Measurements from ENCODE around the gene PTDSS2.

The PTDSS2 gene

DNA sequence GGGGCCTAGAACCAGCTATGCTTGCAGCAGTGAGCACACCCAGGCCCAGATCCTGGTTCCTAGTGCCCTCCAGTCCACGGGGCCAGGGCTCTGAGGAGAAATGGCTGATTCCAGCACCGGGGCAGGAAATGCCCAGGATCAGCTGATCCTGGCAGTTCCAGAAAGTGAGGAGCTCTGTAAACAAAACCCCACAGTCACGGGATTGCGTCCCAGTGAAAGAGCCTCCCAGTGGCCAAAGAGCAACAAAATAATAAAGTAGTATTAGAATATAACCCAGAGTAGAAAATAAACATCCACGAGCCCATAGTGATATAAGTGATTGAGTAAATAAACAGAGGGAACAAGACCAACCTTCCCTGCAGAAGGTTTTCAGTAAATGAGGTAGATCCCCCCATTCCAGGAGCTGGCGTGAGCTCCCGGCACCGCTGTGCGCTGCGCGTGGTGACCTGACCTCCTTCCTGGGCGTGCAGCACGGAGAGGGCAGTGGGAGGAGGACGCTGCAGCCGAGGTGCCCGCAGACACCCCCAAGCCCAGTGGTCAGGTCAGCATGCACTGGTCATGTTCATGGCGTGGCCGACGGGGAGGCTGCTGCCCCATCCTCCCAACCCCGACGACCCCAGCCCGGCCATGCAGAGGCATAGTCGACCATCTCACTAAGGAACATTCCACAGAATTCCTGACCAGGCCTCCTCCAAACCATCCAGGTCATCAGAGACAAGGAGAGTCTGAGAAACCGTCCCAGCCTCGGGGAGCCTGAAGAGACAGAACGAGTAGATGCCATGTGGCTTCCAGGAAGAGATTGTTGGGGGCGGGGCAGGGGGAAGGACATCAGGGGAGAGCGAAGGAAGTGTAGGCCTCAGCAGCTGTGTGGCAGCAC, 19.8 kb downstream of the PTDSS2 start:
- DNase-seq (ENCODE audit: low spot score) = no peak

DNA sequence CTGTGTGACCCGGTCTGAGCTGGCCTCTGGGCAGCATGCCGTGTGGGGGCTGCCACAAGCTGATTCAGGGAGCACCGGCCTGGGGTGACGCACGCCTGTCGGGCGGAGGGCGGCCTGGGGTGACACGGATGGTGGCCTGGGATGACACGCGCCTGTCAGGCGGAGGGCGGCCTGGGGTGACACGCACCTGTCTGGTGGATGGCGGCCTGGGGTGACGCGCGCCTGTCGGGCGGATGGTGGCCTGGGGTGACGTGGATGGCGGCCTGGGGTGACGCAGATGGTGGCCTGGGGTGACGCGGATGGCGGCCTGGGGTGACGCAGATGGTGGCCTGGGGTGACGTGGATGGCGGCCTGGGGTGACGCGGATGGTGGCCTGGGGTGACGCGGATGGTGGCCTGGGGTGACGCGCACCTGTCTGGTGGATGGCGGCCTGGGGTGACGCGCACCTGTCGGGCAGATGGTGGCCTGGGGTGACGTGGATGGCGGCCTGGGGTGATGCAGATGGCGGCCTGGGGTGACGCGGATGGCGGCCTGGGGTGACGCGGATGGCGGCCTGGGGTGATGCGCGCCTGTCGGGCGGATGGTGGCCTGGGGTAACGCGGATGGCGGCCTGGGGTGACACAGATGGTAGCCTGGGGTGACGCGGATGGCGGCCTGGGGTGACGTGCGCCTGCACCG, 21.5 kb downstream of the PTDSS2 start:
- no peak for DNase-seq (ENCODE audit: low spot score)

DNA sequence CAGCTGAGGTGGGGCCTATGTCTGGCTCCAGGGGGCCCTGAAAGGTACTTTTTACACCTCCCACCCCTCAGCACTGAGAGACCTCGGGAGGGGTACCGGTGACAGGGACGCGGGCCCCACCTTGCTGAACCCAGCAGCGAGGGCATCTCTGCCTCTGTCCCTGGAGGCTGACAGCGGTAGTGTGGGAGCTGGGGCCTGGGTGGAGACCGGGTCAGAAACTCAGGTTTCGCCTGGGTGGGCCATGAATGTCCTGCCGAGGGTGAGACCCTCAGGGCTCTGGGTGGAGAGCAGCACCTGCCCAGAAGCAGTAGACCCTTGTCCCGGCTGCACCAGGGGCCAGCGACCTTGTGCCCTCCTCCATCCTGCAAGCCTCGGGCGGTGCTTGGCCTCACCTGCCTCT, 22.2 kb downstream of the PTDSS2 start:
- no peak for DNase-seq (ENCODE audit: low spot score)

DNA sequence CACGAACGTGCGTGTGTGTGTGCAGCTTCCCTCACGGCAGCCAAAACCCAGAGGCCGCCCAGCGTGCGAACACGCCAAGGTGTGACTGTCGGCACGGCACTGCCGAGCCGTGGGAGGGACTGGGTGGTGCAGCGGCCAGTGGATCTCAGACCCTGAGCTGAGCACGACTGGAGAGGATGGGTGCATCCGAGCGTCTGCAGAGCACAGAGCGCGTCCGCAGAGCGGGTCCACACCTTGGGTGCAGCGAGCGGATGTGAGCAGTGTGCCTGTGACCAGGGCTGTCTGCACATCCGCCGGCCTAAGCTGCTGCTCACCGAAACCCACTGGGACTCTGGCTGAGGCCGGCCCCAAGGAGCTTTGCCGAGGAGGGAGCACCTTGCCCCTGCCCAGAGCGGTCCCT, 22.7 kb downstream of the PTDSS2 start:
- no peak for DNase-seq (ENCODE audit: low spot score)

DNA sequence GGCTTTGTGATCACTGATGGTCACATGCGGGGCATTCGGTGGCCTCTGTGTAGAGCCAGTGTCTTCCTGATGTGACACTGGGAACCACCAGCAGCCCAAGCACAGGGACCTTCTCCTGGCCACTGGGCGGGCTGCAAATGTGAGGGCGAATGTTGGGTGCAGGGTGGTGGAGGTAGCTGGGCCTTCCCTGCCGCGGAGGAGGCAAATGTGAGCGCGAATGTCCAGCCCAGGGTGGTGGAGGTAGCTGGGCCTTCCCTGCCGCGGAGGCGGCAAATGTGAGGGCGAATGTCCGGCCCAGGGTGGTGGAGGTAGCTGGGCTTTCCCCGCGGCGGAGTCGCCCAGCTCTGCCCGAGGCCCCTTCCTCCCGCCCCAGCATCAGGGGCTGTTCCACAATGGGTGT, 23.3 kb downstream of the PTDSS2 start:
- DNase-seq (ENCODE audit: low spot score) = no peak

DNA sequence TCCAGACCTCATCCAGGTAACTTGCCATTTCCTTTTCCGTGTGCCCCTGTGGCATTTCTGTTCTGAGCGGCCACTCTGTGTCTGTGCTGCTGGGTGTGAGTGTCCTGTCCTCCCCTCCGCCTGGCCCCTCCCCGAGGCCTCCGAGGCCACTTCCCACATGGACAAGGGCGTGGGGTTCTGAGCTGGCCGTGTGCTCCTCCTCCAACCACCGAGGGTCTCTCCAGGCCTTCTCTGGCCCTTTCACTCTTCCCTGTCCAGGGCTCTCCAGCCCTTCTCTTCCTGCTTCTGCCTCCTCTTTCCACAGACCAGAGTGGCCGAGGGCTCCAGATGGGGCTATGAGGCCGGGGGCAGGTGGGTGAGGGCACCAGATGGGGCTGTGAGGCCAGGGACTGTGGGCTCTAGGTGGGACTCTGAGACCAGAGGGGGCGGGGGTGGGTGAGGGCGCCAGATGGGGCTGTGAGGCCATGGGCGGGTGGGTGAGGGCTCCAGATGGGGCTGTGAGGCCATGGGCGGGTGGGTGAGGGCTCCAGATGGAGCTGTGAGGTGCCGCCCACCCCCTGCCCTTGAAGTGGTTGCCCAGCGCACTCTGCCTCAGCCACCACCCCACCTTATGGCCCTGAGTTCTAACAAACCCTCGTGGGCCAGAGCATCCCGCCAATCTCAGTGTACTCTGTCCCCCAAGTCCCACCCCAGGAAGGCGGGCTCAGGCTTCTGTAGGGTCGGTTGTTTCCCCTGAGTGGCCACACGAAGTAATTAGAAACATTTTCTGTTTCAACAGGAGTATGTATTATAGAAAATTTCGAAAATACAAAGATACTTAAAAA, 24.1 kb downstream of the PTDSS2 start:
- DNase-seq (ENCODE audit: low spot score) = no peak

DNA sequence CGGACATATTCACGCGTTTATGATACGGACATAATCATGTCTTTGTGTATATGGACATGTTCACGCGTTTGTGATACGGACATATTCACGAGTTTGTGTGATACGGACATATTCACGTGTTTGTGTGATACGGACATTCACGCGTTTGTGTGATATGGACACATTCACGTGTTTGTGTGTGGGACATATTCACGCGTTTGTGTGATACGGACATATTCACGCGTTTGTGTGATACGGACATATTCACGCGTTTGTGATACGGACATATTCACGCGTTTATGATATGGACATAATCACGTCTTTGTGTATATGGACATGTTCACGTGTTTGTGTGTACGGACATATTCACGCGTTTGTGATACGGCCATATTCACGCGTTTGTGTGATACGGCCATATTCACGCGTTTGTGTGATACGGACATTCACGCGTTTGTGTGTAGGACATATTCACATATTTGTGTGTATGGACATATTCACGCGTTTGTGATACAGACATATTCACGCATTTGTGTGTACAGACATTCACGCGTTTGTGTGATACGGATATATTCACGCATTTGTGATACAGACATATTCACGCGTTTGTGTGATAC, 24.9 kb downstream of the PTDSS2 start:
- no peak for DNase-seq (ENCODE audit: low spot score)

DNA sequence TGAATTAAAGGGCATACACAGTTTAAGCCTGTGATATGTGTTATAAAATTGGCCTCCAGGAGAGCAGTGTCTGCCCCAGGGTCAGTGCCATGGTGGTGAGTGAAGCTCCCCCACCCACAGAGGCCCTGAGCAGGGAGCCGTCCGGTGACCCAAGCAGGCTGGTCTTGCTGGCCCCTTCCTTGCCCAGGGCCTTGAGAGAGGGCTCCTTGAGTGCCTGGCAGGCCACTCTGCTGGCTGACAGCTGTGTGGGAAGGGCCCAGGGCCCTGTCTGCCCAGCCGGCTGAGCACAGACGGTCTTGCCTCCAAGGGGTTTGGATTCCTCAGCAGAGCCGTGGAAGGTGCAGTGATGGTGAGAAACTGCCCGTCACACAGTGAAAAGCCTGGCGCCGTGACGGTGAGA, 25.9 kb downstream of the PTDSS2 start:
- no peak for DNase-seq (ENCODE audit: low spot score)

DNA sequence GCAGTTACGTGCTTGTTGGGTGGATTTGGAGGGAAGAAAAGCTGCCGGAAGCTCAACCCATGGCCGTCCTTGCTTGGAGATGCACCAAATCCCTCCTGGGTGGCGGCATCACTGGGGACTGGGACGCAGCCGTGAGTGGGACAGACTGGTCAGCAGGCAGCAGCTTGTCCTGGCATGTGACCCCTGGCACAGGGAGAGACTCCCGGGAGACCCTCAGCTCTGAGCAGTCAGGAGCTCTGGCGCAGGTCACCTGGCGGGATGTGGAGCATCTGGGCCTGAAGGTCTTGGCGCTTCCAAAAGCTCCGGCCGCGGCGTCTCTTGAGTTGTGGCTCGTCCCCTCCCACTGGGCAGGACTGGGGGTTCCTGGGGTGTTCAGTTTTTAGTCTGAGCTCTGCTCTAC, 26.3 kb downstream of the PTDSS2 start:
- DNase-seq (ENCODE audit: low spot score) = no peak

DNA sequence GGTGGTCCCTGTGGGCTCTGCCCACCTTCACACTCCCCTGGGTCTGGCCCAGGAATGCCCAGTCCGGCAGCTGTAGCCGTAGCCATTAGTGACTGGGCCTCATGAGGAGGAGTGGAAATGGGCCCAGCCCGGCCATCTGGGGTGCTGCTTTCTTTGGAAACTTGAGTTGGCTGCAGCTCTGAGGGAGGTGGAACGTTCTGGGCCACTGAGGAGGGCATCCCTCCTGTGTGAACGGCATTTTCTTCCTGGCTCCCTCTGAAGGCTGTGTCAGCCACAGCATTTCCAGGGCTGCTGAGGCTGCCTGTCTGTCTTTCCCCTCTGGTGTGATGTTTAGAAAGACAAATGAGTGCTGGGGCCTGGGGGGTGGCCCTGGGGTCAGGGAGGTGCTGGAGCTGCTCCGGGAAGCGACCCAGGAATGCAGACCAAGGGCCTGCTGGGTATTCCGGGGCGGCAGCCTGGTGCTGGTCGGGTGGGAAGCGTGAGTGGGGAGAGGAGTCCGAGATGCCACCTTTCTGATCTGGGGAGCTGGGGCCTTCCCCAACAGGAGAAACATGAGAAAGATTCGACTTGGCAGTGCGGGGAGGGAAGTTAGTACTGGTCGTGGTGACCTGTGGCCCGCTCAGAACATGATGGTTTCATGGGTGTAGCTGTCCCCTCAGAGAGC, 27.1 kb downstream of the PTDSS2 start:
- DNase-seq (ENCODE audit: low spot score) = no peak

DNA sequence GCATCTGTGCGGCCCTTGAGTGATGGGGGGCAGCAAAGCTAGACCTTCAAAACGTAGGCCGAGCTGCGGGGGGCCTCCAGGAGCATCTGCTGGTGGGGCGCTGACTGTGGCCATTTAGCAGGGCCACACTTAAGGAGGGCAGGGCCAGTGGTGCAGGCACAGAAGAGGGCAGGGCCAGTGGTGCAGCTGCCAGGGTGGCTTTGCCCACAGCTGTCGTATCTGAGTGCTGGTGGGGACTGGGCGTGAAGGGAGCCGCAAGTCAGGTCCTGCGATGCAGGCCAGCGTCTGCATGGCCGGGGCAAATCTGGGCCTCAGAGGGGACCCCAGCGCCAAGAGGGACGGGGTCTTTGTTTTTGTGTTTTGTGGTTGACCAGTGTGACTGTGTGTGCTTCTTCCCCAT, 29.2 kb downstream of the PTDSS2 start:
- DNase-seq (ENCODE audit: low spot score) = no peak

DNA sequence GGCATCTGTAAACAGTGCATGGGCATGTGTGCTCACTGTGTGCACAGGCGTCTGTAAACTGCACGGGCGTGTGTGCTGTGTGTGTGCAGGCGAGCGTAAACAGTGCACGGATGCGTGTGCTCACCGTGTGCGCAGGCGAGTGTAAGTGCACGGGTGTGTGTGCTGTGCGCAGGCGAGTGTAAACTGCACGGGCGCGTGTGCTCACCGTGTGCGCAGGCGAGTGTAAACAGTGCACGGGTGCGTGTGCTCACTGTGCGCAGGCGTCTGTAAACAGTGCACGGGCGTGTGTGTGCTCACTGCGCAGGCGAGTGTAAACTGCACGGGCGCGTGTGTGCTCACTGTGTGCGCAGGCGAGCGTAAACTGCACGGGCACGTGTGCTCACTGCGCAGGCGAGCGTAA, 34.5 kb downstream of the PTDSS2 start:
- no peak for DNase-seq (ENCODE audit: low spot score)

DNA sequence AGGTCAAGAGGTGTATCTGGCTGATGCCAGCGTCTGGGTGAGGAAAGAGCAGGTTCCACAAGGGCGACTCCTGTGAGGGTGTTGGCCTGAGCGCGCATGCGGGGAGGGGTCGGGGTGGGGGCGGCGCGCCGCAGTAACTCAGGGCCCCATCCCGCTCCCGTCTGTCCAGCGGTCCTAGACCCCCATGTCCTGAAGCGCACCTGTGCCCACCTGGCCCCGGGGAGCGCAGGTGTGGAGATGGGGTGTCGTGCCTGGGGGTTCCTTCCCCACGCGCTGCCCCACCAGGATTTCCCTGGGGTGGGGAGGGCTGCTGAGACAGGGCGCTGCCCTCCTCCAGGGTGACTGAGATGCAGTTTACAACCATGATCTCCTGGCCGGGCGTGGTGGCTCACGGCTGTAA, 36.1 kb downstream of the PTDSS2 start:
- no peak for DNase-seq (ENCODE audit: low spot score)

DNA sequence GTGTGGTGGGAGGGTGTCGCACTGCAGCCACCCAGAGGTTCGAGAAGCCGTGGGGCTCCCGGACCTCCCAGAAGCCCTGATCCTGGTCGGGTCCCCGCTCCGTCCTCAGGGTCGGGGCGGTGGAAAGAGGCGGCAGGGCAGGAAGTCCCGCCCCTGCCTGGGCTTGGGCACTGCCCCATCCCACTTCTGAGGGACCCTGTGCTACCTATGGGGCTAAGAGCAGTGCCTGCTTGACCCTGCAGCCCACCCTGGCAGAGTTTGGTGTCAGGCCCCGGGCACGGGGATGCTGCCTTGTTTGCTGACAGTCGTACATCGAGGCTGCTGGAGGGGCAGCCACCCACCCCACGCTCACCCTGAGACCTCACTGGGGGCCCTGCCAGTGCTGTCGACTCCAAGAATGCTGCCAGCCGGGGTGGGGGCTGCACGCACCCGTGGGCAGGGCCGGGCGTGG, 37.5 kb downstream of the PTDSS2 start:
- DNase-seq (ENCODE audit: low spot score) = no peak

DNA sequence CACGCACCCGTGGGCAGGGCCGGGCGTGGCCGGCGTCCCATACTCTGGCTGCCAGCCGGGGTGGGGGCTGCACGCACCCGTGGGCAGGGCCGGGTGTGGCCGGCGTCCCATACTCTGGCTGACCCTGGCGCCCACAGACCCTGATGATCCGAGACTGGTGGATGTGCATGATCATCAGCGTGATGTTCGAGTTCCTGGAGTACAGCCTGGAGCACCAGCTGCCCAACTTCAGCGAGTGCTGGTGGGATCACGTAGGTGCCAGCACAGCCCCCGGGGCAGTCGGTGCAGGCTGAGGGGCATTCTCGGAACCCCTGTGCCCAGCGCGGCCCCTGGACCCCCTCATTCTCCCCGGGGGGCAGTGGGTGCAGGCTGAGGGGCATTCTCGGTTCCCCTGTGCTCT, 38.0 kb downstream of the PTDSS2 start:
- DNase-seq (ENCODE audit: low spot score) = no peak

DNA sequence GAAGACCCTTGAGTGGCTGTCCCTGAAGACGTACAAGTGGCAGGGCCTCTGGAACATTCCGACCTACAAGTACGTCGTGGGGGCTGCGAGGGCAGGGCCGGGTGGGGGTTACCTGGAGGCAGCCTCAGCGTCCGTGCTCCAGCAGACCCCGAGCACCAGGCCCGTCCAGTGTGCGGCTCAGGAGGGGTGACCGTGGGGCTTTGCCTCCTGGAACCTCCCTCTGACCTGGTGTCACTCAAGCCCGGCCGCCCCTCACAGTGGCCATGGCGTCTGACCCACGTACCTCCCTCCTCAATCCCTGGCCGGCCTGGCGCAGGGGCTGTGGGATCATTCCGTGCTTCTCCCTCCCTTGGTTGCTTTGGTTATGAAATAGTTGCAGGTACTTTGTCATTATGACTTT, 38.5 kb downstream of the PTDSS2 start:
- no peak for DNase-seq (ENCODE audit: low spot score)

DNA sequence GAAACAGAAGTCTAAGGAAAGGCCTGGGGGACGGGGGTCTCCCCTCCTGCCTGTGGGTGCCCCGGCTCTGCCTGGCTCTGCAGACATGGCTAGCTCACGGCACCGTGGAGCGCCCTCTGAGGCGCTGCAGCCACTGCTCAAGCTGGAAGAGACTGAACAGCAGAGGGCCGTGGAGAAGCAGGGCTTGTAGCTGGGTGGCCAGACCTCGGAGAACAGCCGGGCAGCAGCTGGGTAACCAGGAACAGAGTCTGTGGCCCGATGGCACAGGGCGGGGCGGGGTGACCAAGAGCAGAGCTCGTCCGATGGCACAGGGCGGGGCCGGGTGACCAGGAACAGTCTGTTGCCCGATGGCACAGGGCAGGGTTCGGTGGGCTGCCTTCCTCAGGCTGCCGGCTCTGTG, 38.9 kb downstream of the PTDSS2 start:
- DNase-seq (ENCODE audit: low spot score) = no peak

DNA sequence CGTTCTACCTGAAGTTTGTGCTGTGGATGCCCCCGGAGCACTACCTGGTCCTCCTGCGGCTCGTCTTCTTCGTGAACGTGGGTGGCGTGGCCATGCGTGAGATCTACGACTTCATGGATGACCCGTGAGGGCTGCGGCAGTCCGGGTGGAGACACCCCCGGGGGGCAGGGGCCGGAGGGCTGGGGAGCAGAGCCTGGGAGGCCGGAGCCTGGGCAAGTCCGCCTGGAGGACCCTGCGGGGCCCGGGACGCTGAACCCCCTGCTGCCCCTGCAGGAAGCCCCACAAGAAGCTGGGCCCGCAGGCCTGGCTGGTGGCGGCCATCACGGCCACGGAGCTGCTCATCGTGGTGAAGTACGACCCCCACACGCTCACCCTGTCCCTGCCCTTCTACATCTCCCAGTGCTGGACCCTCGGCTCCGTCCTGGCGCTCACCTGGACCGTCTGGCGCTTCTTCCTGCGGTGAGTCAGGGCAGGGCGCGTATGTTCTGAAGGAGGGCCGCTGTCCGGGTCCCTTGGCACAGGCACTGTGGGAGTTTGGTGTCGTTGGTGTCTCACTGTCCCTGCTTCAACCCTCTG, 39.6 kb downstream of the PTDSS2 start:
- no peak for DNase-seq (ENCODE audit: low spot score)

DNA sequence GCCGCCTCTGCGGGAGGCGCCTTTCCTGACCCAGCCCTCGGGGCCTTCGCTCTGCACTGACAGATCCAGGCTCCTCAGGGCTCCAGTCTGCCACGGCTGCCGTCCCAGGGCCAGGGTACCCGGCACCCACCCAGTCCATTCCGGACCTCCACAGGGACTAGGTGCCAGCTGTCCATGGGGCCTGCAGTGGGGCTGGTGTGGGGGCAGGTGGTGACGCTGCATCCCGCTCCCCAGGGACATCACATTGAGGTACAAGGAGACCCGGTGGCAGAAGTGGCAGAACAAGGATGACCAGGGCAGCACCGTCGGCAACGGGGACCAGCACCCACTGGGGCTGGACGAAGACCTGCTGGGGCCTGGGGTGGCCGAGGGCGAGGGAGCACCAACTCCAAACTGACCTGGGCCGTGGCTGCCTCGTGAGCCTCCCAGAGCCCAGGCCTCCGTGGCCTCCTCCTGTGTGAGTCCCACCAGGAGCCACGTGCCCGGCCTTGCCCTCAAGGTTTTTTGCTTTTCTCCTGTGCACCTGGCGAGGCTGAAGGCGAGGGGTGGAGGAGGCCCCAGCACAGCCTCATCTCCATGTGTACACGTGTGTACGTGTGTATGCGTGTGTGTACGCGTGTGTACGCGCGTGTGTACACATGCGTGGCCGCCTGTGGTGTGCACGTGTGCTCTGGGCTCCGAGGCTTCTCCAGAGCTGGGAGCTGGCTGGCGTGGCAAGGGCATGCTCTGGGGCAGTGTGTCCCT, 40.3 kb downstream of the PTDSS2 start:
- DNase-seq (ENCODE audit: low spot score) = no peak

DNA sequence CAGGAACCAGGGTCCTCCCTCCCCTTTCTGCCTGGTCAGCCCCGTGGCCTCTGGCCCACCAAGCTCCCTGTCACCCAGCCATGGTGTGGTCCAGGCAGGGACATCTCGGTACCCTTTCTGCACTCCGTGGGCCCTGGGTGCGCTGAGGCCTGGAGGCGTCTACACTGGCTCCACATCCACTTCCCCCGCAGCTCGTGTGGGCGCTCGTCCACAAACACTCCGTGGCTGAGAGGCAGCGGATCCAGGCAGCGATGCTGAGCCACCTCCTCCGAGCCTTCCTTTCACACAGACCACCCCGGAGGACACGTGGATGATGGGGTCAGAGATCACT, 40.8 kb downstream of the PTDSS2 start:
- DNase-seq (ENCODE audit: low spot score) = no peak

DNA sequence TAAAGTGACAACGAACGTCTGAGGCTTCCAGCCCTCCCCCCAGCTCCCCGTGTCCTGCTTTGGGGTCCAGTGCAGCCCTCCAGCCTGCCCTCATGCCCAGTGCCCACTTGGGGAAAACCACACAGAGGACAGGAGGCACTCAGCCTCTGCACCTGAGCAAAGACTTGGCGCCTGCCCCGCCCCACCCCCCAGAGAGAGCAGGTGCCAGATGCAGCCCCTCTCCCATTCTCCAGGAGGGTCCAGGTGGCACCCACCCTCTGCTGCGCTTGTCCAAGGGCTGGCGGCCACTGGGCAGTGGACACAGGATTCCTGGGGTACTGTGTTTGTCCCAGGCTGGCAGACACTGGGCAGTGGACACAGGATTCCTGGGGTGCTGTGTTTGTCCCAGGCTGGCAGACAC, 41.3 kb downstream of the PTDSS2 start:
- no peak for DNase-seq (ENCODE audit: low spot score)

Measured in NAMALWA (cell line).